Peyer's patch (tissue), 4 donors: Measurements from ENCODE around the gene SLC13A5. TPM values are rescaled to one million over a fixed set of nuclear protein-coding genes. Genes with fewer than 3 reads are reported as not detected.

ENCODE experiments used
- DNase-seq, 3 donors: peaks; one replicate each; pipeline ENCODE4 v3.0.0-alpha.2; 2017 to 2019
- H3K27ac ChIP-seq, 4 donors: fragments of 200-600 bp; sonication (generic); one replicate each; pipeline ENCODE4 v1.5.1; 2016 to 2019
- H3K27me3 ChIP-seq, 2 donors: fragments of 200-600 bp; sonication (generic); one replicate each; pipeline ENCODE4 v1.5.1; 2019
- H3K36me3 ChIP-seq, 3 donors: fragments of 200-600 bp; sonication (generic); one replicate each; pipeline ENCODE4 v1.5.1; 2016 to 2019
- H3K4me1 ChIP-seq, 4 donors: fragments of 200-600 bp; sonication (generic); one replicate each; pipeline ENCODE4 v1.5.1; 2016 to 2019
- H3K4me3 ChIP-seq, 4 donors: fragments of 200-600 bp; sonication (generic); 1 replicate in 3 of 4; 2 replicates in 1 of 4; pipeline ENCODE4 v1.5.1; 2016 to 2019; ENCODE audit warnings: mild to moderate bottlenecking in 1 of 4
- H3K9me3 ChIP-seq, 4 donors: fragments of 200-600 bp; sonication (generic); one replicate each; pipeline ENCODE4 v1.5.1; 2016 to 2019; ENCODE audit warnings: mild to moderate bottlenecking in 1 of 4
- POLR2A ChIP-seq, 2 donors: fragments of 450-650 bp; IDR thresholded peaks; one replicate each; pipeline ENCODE4 v1.5.1; 2017; ENCODE audit warnings: antibody characterized with exemption in 2 of 2, mild to moderate bottlenecking in 2 of 2, moderate library complexity in 2 of 2
- small RNA-seq, 2 donors: library from RNA; depleted of rRNA; stranded (forward); fragments of <200 nt; gene quantifications; one replicate each; pipeline ENCODE3, GENCODE V24; 2016
- total RNA-seq, 4 donors: library from RNA; depleted of rRNA; stranded (reverse); fragments of >200 nt; gene quantifications; one replicate each; pipeline ENCODE4 v1.1.0, GENCODE V29; 2016
- TF ChIP-seq, protein P1 (sequence below), 6 experiments: fragments of 450-650 bp in 4 of 6; fragments of 200-600 bp in 2 of 6; sonication (generic) in 1 of 6; IDR thresholded peaks; one replicate each; pipeline ENCODE4 v1.5.1; 2017 to 2019; ENCODE audit warnings: antibody characterized with exemption in 6 of 6, mild to moderate bottlenecking in 3 of 6, moderate library complexity in 1 of 6

The SLC13A5 gene
- total RNA-seq, 4 donors from 2014 or later: not detected

DNA sequence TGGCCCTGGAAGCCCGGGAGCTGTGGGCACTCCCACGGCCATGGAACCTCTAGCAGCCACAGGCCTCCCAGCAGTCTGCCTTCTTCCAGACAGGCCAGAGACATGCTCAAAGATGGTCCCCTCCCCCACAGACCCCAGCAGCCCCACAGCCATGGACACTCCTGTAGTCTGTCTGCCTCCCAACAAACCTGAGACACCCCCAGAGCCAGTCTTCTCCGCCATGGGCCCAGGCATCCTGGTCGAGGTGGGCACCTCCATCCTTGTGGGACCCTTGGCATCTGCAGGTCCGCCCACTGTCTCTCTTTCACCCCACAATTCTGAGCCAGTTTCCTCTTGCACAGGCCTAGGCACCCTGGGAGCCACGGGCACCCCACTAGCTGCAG, 75.7 kb downstream of the SLC13A5 start:
- Histone ChIP-seq H3K9me3 (no peaks in the 10 kb centered on the region), H3K4me1 (peaks cover 5 to 26% (median 11%) of the 10 kb centered on the region in 4 donors), H3K27ac (no peak overlapping the region), H3K4me3 (no peak overlapping the region), H3K36me3 (peaks cover 0 to 21% (median 0%) of the 10 kb centered on the region in 3 donors), H3K27me3 (no peaks in the 10 kb centered on the region)
- no peak for DNase-seq
- no peak for TF ChIP-seq POLR2A (IDR thresholded peaks at IDR 0.05)
- TF ChIP-seq, protein P1, sequence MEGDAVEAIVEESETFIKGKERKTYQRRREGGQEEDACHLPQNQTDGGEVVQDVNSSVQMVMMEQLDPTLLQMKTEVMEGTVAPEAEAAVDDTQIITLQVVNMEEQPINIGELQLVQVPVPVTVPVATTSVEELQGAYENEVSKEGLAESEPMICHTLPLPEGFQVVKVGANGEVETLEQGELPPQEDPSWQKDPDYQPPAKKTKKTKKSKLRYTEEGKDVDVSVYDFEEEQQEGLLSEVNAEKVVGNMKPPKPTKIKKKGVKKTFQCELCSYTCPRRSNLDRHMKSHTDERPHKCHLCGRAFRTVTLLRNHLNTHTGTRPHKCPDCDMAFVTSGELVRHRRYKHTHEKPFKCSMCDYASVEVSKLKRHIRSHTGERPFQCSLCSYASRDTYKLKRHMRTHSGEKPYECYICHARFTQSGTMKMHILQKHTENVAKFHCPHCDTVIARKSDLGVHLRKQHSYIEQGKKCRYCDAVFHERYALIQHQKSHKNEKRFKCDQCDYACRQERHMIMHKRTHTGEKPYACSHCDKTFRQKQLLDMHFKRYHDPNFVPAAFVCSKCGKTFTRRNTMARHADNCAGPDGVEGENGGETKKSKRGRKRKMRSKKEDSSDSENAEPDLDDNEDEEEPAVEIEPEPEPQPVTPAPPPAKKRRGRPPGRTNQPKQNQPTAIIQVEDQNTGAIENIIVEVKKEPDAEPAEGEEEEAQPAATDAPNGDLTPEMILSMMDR (IDR thresholded peaks at IDR 0.05): no peak

DNA sequence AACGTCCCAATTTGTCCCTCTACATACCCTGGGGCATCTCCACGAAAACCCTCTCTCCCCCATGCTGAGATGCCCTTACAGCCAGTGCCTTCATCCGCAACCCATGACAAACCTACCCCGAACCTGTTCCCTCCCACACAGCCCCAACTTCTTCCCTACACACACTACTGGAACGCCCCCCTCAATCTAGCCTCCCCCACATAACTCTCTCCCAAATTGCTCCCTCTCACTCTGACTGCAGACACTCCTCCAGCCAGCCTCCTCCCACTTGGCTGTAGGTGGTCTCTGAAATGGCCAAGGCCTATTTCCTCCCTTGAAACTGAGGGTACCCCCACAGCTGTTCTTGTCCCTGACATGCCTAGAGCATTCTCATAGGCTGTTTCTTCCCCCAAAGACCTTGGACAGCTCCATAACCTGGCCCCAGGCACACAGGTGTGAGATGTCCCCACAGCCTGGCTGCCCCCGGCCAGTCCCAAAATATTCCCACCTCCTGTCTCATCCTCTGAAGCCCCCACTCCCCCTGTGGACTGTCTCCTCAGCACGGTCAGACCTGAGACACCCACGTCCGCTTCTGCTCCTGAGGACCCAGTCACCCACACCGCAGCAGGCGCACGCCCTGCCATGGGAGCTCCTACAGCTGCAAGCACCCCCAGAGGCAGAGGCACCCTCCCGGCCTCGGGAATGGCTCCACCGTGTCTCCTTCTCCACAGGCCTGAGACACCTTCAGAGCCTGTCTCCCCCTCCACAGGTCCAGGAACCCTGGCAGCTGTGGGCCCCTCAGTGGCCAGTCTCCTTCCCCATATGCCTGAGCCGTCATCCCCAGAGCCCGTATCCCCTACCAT, 76.3 kb downstream of the SLC13A5 start:
- H3K27ac ChIP-seq: no peak overlapping the region
- no peak for DNase-seq
- TF ChIP-seq POLR2A (IDR thresholded peaks at IDR 0.05): no peak
- TF ChIP-seq, protein P1 (IDR thresholded peaks at IDR 0.05): no peak
- peaks cover 0 to 26% (median 0%) of the 10 kb centered on the region in 3 donors for H3K36me3 ChIP-seq
- H3K4me3 ChIP-seq: no peak overlapping the region
- no peaks in the 10 kb centered on the region for H3K27me3 ChIP-seq
- no peaks in the 10 kb centered on the region for H3K9me3 ChIP-seq
- peaks cover 2 to 20% (median 10%) of the 10 kb centered on the region in 4 donors for H3K4me1 ChIP-seq

DNA sequence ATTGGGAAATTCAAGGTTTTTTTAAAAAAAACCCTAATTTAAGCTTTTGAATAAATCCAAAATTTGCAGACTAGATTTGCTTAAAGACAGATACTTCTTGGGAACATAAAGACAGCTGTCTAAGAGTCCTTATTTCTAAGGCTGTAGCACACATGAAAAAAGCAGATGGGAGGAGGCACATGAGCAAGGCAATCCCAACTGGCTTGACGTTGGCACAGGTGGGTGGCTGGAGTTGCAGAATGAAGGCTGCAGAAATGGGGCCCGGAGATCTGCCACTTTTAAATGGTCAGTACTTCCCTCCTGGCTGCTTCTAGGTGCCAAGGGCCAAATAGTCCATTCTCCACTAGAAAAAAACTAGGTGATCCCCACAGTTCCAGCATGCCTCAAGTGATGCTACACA, 77.1 kb downstream of the SLC13A5 start:
- Histone ChIP-seq H3K4me1 (peaks cover 0 to 17% (median 10%) of the 10 kb centered on the region in 4 donors), H3K36me3 (peaks cover 0 to 33% (median 0%) of the 10 kb centered on the region in 3 donors), H3K27me3 (no peaks in the 10 kb centered on the region), H3K4me3 (no peak overlapping the region), H3K9me3 (no peaks in the 10 kb centered on the region), H3K27ac (no peak overlapping the region)
- DNase-seq: no peak
- no peak for TF ChIP-seq POLR2A (IDR thresholded peaks at IDR 0.05)
- TF ChIP-seq, protein P1 (IDR thresholded peaks at IDR 0.05): no peak

Small RNAs within 50 kb of the gene (small RNA-seq; reads per million reads assigned to genes)
- gene AC004706.2 (0 reads per million in 2 donors), gene MIR4520-1 (0 to 0.06 reads per million in 2 donors)

Other genes with a start within 250 kb of the SLC13A5 start
- 1 to 10 TPM; 2.1 to 5.4 (median 4.0) TPM for gene PITPNM3, start 156.8 kb downstream of the SLC13A5 start, total RNA-seq
- 10 to 100 TPM; 14.7 to 36.3 (median 23.3) TPM for gene KIAA0753, start 72.7 kb downstream of the SLC13A5 start, total RNA-seq
- 100 to 1,000 TPM in 3 of 4 donors, 10 to 100 TPM in 1; 73.9 to 192 (median 149) TPM for gene TXNDC17, start 72.3 kb downstream of the SLC13A5 start, total RNA-seq
- gene MED31, start 61.8 kb downstream of the SLC13A5 start, total RNA-seq: 1 to 10 TPM; 2.0 to 4.9 (median 3.1) TPM
- gene C17orf100, start 61.6 kb downstream of the SLC13A5 start, total RNA-seq: 10 to 100 TPM in 1 of 4 donors, 1 to 10 TPM in 3; 2.3 to 16.5 (median 3.1) TPM
- 100 to 1,000 TPM in 1 of 4 donors, 10 to 100 TPM in 3; 29.9 to 218 (median 36.3) TPM for gene XAF1, start 42.7 kb upstream of the SLC13A5 start, total RNA-seq
- gene FBXO39, start 62.8 kb upstream of the SLC13A5 start, total RNA-seq: 1 to 10 TPM in 1 of 4 donors, under 1 TPM in 1, not detected in 2; 0.53 to 4.1 TPM
- gene TEKT1, start 118.4 kb upstream of the SLC13A5 start, total RNA-seq: not detected